Measurements from ENCODE around the gene FITM1. TPM values are rescaled to one million over a fixed set of nuclear protein-coding genes. Genes with fewer than 3 reads are reported as not detected.

The FITM1 gene
- total RNA-seq, 3 donors from 2014 or later (not counting 1 experiment from before 2014, with no cell fraction given) = 0.80 to 2.8 (median 2.3) TPM

- Mint-ChIP-seq H3K4me3 (no peak overlapping the region), H3K4me1 (peaks cover 49 to 75% of the 10 kb centered on the region in 2 donors), H3K27ac (peak overlapping the region; percentile 51 to 86), H3K9me3 (no peaks in the 10 kb centered on the region), H3K36me3 (peaks cover 7% of the 10 kb centered on the region), H3K27me3 (ENCODE audit: low read depth in 2 of 2) (no peaks in the 10 kb centered on the region)
- H3K27ac ChIP-seq (ENCODE audit: low read length) = no peak overlapping the region
- intact Hi-C loops (cut with micrococcal nuclease) = no loop called here
- TF ChIP-seq CTCF (IDR thresholded peaks at IDR 0.05) = no peak
- no peak for ATAC-seq
- no peaks in the 10 kb centered on the region for H3K9me3 ChIP-seq (ENCODE audit: control insufficient read depth, insufficient read depth, low read length)
- H3K4me3 ChIP-seq (ENCODE audit: low read length) = no peak overlapping the region
- 90% methylated on average over 2 of the region's 2 CpGs for WGBS (ENCODE audit: insufficient coverage)
- H3K36me3 ChIP-seq (ENCODE audit: control insufficient read depth, insufficient read depth, low read length) = peaks cover 27% of the 10 kb centered on the region
- no peaks in the 10 kb centered on the region for H3K27me3 ChIP-seq (ENCODE audit: control insufficient read depth, insufficient read depth, low read length)
- H3K4me1 ChIP-seq (ENCODE audit: control insufficient read depth, insufficient read depth, low read length) = peaks cover 48% of the 10 kb centered on the region
- DNase-seq = no peak
These were observed 13.1 kb downstream of the FITM1 start for GRCh38 chr14:24143511-24143910.

- Mint-ChIP-seq H3K4me3 (peak overlapping the region; percentile 62), H3K27me3 (ENCODE audit: low read depth in 2 of 2) (no peaks in the 10 kb centered on the region), H3K9me3 (no peaks in the 10 kb centered on the region), H3K27ac (peak overlapping the region; percentile 94), H3K36me3 (peaks cover 7% of the 10 kb centered on the region), H3K4me1 (peaks cover 53 to 79% of the 10 kb centered on the region in 2 donors)
- Histone ChIP-seq H3K27ac (ENCODE audit: low read length) (no peak overlapping the region), H3K36me3 (ENCODE audit: control insufficient read depth, insufficient read depth, low read length) (peaks cover 25% of the 10 kb centered on the region), H3K4me3 (ENCODE audit: low read length) (no peak overlapping the region), H3K9me3 (ENCODE audit: control insufficient read depth, insufficient read depth, low read length) (no peaks in the 10 kb centered on the region), H3K4me1 (ENCODE audit: control insufficient read depth, insufficient read depth, low read length) (peaks cover 48% of the 10 kb centered on the region), H3K27me3 (ENCODE audit: control insufficient read depth, insufficient read depth, low read length) (no peaks in the 10 kb centered on the region)
- ATAC-seq (no peak), DNase-seq (no peak)
- intact Hi-C loops (cut with micrococcal nuclease) = no loop called here
- 75% methylated on average over 1 of the region's 1 CpG for WGBS (ENCODE audit: insufficient coverage)
- no peak for TF ChIP-seq CTCF (IDR thresholded peaks at IDR 0.05)
These were observed 14.0 kb downstream of the FITM1 start for GRCh38 chr14:24144451-24144850.

GRCh38 chr14:24145219-24145618 is 14.8 kb downstream of the FITM1 start:
- H3K9me3 Mint-ChIP-seq = no peaks in the 10 kb centered on the region
- DNase-seq = no peak
- H3K4me1 Mint-ChIP-seq = peaks cover 56 to 80% of the 10 kb centered on the region in 2 donors
- H3K9me3 ChIP-seq (ENCODE audit: control insufficient read depth, insufficient read depth, low read length) = no peaks in the 10 kb centered on the region
- H3K27me3 ChIP-seq (ENCODE audit: control insufficient read depth, insufficient read depth, low read length) = no peaks in the 10 kb centered on the region
- peak overlapping the region; percentile 94 for H3K27ac Mint-ChIP-seq
- ATAC-seq = no peak
- intact Hi-C loops (cut with micrococcal nuclease) = no loop called here
- H3K36me3 ChIP-seq (ENCODE audit: control insufficient read depth, insufficient read depth, low read length) = peaks cover 30% of the 10 kb centered on the region
- no peak overlapping the region for H3K4me3 ChIP-seq (ENCODE audit: low read length)
- H3K36me3 Mint-ChIP-seq = peaks cover 7% of the 10 kb centered on the region
- no peak for TF ChIP-seq CTCF (IDR thresholded peaks at IDR 0.05)
- peaks cover 43% of the 10 kb centered on the region for H3K4me1 ChIP-seq (ENCODE audit: control insufficient read depth, insufficient read depth, low read length)
- no peaks in the 10 kb centered on the region for H3K27me3 Mint-ChIP-seq (ENCODE audit: low read depth in 2 of 2)
- no peak overlapping the region for H3K27ac ChIP-seq (ENCODE audit: low read length)
- 100% methylated on average over 1 of the region's 2 CpGs for WGBS (ENCODE audit: insufficient coverage)
- H3K4me3 Mint-ChIP-seq = peak overlapping the region; percentile 97

Data from natural killer cell (primary cell).